HG03565 (cell line): ENCODE results near the gene FMNL2.

Source experiments
- ATAC-seq: cut with Tn5 transposase; IDR thresholded peaks from one replicate; pipeline ENCODE4 v1.9.1; 2021; ENCODE audit warnings: mild to moderate bottlenecking, moderate library complexity; ENCODE audit not compliant: unreplicated experiment

FMNL2 gene

DNA sequence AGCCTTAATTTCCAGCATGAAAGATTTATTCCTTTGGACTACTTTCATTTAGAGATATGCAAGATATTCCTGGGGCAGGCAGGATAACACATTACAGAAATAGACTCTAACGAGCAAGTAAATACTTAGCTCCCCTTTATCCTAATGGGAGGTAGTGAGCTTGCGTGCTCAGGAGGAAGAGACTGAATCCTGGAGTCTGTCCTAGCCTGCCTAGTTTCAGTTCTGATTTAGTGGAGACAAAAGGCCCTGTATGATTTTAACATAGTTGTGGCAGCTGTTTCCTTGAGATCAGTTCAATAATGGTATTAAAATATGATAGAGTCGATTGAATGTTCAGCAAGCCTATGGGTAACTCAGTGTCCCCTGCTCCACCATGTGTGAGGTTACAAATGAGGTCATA lies 109.5 kb downstream of the FMNL2 start:
- ATAC-seq, result no peak

DNA sequence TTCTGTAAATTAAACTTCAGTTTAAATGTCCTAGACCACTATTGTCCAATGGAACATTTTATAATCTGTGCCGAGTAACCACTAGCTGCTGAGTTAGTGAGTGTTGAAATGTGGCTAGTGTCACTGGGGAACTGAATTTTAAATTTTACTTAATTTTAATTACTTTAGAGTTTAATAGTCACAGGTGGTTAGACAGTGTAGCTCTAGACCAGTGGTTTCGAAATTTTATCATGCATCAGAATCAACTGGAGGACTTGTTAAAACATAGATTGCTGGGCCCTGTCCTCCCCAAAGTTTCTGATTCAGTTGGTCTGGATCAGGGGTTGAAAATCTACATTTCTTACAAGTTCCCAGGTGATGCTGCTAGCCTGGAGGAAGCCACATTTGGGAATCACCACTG lies 110.4 kb downstream of the FMNL2 start:
- no peak for ATAC-seq

DNA sequence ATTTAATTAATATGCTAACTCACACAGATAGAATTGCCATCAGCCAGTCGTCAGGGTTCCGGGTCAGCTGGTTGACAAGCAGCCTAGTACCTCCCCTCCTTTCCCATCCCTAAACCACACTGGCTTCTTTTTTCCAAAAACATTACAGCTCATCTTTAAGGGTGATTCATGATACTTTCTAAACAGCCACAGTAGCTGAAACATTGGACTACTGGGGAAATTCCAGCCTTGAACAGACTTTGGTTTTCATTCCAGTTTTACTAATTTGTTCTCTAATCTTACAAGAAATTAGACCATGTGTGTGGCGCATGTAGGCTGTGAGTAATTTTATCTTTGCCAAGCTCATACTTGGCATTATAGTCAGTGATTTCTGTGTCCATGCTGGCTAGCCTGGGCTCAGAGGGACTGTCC lies 110.8 kb downstream of the FMNL2 start:
- ATAC-seq, result peak; percentile 43

DNA sequence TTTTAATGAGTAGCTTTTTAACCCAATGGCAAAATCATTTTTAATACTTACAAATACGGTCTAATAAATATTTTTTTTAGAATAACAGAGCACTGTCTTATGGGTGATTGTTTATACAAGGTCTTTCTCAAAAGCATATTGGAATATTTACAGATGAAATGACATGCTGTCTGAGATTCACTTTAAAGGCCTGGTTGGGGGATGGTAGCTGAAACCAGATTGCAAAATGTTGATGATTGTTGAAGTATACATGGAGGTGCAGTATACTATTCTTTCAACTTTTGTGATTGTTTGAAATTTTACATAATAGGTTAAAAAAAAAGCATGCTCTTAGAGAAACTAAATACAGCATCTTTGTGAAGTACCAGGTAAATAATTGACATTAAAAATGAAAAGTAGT lies 111.2 kb downstream of the FMNL2 start:
- ATAC-seq, result no peak

DNA sequence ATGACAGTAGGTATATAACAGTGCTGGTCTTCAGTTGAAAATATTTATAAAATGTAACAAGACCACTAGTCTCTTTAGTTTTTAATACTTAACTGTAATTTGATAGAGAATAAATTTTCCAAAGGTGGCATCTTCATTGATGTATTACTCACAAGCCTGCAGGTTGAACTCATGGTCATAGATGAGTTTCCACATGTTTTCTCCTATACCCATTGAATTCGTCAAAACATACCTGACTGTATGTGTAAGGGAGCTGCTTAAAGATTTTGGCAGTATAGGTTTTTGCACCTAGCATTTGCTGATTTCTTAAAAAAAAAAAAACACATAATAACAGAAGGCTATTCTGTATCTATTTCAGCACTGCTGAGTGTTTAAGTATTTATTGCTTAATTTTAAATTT lies 112.9 kb downstream of the FMNL2 start:
- ATAC-seq, result no peak

DNA sequence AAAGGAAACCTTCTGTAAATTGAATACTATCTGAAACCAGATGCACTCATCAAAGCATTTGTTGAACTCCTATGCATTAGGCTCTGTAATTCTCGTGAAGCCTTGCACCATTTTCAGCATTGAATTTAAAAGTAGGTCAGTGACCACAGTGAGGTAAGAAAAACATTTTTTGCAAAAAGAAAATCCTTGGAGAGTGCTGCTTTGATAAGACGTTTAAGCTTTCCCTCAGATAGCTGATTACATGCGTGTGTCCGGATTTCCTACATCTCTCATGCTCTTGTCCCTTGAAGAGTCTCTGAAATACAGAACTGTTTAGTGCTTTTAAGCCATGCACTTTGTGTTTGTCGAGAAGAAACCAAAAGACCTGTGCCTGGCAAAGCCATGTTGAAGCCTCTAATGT lies 113.6 kb downstream of the FMNL2 start:
- ATAC-seq, result no peak

DNA sequence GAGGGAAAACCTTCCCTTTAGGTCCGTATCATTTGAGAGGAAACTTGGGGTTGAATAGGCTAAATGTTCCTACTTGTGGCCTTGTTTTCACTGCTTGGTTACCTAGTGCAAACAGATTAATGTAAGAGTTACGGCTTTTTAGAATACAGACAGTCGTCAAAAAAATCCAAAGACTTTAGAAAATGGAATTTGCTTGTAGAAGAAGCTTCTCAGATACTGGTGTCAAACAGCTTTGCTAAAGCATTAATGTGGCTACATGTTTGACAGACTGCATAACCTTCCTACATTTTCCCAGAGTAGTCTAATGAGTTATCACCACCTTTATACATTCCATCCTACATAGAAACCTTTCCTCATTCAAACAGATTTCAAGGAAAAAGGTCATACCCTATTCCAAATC lies 114.6 kb downstream of the FMNL2 start:
- no peak for ATAC-seq

DNA sequence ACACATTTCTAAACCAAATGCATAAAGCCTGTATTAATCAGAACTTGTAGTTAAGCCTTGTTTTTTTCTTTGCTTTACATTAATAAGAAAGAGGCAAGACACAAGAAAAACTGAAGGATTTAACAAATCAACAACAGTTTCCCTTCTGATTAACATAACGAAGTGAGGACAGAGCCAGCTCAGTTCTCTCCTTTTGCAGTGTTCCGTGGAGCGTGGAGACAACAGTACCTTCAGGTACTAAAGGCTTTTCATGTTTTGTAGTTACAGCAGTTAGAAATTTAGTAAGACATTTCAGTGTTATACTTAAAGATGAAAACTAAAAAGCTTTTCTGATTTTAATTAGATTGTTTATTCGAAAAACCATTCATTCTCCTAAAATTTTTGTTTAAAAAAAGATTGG lies 115.2 kb downstream of the FMNL2 start:
- ATAC-seq, result no peak

DNA sequence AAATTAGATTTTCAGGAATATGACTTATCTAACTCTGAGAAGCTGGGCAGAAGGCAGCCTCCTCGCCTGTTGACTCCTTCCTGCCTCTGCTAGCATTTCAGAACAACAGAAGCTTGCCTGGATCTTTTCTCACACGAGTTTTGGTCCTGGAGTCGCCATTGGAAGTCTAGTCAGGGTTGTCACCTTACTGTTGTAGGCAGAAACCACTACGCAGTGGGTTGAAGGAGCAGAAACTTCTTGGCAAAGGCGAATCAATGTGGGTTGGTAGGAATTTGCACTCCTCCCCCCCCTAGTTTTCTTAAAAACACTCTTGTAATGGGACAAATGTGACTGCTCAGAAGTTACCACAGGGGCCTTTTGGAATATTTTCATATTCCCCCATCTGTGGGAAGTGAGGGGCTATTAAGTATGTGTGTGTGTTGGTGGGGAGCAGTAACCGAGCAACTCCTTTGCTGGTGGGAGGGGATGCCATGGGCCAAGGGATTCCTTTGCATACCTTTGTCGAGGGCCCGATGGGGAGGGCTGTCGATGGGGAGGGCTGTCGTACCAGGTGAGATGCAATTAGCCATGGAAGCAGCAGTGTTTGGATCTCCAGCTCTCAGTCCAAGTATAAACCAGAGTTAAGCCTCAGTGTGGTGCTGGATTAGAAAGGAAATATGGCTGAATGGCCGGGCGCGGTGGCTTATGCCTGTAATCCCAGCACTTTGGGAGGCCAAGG lies 117.4 kb downstream of the FMNL2 start:
- no peak for ATAC-seq

DNA sequence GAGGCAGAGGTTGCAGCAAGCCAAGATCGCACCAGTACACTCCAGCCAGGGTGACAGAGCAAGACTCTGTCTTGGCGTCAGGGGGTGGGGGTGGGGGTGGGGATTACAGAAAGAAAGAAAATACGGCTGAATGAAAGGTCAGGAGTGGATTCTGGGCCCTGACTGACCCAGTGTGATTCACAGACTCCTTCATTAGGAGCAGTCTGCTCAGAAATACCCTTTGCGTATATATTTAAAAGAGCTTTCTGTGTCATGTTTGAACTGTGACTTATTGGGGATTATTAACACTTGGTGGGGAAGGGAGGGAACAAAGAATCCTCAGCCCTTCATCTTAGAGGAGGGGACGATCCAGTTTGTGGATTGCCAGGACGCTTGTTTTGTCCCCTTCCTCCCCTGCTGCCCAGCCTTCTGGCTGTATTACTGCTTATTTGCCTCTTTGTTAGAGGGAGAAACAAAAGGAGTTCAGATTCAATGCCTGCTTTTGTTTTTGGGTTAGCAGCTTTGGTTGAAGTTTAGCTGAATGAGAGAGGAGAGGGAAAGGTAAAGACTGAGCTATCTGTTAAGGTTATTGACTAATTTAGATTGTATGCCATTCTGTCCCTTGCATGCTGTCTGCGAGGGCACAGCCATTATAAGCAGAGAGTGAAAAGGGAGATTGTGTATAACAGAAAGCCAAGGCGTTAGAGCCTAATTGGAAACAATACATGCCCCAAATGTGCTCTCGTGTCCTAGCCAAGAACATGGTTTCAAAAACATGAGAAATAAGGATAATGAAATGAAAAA lies 118.3 kb downstream of the FMNL2 start:
- ATAC-seq, result no peak

DNA sequence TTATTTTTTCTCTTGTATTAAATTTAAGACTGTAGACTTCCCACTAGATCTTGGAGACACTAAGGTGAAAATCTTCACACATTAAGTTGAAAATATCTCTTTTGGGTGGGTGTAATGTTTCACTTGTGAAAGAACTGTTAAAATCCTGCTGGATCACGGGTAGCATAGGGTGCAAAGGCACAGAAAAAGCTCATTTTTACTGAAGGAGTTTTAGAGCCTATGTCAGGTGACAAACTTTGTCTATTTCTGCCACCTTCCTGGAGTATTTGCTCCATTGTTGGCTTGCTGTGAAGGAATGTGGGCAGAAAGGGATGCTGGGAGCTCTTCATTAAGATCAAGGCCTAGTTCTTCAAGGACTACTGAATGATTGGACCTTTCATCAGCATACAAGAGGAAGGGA lies 119.4 kb downstream of the FMNL2 start:
- no peak for ATAC-seq

DNA sequence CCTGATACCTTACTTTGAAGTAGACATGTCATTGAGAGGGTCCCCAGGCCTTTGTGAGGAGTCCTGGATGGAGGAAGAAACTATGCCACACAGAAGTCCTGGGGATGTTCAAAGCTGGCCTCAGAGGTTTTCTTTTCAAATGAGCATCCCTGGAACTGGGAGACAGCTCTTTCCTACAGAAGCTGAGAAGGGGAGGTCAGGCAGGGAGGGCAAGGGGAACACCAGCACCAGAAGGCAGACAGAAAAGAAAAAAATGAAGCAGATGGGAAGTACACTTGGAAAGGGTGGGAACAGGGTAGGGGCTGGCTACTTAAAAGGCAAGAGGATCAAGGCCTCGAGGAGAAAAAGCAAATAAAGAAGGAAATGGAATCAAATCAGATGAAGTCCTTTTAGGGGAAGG lies 120.0 kb downstream of the FMNL2 start:
- no peak for ATAC-seq

DNA sequence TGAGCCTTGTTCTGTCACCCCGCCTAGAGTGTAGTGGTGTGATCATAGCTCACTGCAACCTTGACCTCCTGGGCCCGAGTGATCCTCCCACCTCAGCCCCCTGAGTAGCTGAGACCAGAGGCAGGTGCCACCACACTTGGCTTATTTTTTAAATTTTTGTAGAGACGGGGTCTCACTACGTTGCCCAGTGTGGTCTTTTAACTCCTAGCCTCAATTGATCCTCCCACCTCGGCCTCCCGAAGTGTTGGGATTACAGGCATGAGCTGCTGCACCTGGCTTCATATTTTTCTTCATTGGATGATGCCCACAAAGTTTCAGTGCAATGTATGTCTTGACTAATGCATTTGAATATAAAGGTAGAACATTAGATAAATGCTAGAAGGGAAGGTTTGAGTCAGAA lies 120.8 kb downstream of the FMNL2 start:
- no peak for ATAC-seq

DNA sequence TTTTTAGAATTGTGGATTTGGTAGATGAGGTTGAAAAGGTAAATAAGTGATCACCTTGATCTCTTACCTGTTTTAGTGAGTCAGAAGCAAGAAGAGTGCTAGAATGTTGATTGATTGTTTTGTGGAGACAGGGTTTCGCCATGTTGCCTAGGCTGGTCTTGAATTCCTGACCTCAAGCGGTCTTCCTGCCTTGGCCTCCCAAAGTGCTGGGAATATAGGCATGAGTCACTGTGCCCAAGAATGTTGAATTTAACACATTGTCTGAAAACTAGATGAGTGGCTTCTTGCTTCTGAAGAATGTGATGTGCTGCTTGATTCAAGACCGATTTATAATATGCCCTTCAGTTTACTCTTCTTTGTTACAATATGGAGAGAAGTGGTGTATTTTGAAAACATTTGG lies 121.3 kb downstream of the FMNL2 start:
- ATAC-seq, result no peak

DNA sequence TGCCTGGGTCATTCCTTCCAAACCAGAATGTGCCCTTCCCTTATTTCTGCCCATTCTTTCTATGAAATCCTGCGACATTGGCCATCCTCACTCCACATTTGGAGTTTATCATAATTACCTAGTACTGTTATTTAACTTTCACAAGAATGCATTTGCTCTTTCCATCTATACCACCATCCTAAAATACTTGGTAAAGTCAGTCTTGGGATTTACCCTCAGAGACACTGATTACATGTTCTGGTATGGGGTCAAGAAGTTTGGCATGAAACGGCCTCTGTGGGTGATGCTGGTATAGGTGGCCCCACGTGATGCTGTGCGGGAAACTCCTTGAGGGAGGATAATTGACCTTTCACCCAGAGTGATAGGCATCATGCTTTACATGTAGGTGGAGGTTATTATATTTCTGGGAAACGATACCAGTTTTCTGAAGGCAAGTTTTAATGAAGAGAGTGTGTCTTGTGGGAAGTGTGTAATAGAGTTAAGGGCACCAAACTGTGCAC lies 123.5 kb downstream of the FMNL2 start:
- ATAC-seq, result no peak

DNA sequence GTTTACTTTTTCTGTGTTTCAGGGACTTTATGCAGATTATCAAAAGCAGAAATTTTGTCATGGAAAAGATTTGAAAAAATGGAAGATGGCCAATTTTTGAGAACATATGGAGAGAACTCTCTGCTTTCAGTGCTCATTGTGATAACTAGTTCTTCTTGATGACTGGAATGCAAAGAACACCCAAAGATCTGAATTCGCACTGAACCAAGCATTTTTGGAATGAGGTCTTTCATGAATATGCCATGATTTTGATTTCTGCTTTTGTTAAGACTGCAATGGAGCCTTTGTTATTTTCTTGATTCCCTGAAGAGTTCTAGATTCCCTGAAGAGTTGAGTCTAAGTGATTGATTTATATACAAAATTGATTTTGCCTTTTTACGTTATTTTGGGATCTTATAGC lies 124.1 kb downstream of the FMNL2 start:
- no peak for ATAC-seq

DNA sequence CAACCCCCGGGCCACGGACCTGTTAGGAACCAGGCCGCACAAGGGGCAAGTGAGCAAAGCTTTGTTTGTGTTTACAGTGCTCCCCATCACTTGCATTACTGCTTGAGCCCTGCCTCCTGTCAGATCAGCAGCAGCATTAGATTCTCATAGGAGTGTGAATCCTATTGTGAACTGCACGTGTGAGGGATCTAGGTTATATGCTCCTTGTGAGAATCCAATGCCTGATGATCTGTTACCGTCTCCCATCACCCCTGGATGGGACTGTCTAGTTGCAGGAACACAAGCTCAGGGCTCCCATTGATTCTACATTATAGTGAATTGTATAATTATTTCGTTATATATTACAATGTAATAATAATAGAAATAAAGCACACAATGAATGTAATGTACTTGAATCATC lies 125.6 kb downstream of the FMNL2 start:
- no peak for ATAC-seq

DNA sequence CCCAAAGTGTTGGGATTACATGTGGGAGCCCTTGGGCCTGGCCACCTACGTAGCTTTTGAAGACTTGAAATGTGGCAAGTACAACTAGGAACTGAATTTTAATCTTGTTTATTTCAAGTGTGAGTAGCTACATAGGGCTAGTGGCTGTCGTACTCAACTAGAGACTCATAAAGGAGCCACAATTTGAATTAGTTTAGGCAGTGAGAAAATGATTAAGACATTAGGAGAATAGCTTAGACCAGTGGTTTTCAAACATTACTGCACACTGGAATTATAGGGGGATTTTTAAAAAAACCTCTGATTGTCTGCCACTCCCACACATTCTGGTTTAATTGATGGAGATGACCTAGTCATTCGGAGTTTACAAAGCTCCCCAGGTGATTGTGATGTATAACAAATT lies 127.1 kb downstream of the FMNL2 start:
- ATAC-seq, result no peak

DNA sequence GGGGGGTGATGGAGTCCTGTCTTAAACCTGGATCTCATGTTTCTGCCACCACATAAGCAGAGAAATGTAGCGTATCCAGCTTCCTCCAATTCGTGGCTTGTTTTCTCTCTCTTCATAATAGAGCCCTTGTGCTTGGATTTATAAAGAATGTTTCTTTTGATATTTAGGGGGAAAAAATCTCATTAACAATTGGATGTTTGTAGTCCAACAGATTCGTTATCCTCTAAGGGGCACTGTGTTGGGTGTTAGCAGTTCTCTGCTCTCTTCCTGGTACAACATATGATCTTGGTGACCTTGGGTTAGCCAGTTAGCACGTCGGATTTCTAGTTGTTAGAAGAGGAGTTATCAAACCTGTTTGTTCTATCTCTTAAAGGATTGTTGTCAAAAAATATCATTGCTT lies 127.8 kb downstream of the FMNL2 start:
- no peak for ATAC-seq

DNA sequence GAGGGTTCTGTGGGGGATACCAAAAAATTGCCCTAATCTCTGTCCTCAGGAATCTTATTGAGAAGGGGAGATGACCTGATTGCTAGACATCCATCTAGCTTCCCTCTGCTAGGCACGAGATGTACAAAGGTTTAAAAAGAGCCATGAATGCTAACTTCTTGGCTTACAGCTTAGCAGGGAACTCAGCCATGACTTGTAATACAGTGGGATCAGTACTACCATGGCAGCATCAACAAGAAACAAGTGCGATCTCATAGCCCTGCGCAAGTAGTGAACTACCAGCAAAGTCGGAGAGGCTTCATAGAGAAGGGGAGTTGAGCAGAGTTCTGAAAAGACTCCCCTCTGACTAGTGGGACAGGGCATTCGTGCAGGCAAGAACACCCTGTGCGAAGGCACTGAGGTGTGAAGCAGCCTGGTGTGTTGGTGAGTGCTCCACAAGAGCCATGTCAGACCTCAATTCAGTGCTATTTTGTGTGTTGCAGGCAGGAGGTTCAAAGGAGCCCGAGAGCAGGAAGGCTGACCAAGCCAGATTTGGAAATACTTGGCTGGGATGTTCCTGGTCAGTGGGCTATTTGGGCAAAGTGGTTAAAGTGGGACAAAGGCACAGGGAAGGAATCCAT lies 130.0 kb downstream of the FMNL2 start:
- ATAC-seq, result no peak

DNA sequence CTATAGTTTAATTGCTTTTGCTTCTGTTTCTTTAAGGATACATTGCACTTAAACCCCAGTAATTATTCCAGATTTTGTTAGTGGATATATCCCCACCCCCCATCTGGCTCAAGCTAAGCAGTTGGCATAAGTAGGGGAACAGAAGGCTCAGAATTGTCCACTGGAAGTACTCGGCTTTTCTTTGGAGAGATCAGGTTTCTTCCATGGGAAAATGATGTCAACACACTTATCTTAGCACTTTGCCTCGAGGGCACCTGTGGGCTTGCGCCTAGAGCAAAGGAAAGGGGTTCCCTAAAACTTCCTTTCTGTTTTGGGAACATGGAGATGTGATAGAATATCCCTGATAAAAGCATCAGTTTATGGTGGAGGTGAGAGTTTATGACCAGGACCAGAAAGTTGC lies 130.6 kb downstream of the FMNL2 start:
- no peak for ATAC-seq

DNA sequence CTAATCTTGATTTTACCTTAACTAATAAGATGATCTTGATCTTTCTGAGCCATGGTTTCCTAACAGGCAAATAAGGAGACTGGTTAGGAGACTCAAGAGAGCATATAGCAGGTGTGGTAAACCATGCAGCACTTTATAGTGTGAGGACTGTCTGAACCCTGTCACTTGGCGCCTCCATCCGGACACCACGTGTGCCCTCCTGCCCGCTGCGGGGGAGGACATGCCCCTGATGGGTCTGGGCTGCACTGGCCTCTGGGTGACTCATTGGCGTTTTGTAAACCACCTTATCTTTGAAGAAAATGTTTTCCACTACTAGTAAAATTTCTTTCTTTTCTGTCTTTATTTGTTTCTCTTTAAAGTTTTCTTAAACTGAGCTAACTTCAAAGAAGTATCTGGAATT lies 131.1 kb downstream of the FMNL2 start:
- ATAC-seq, result peak; percentile 30
